Astrocyte (in vitro differentiated cells and primary cell): ENCODE results near the gene AKAP8L. TPM values are rescaled to one million over a fixed set of nuclear protein-coding genes. Genes with fewer than 3 reads are reported as not detected.

Experiments
- DNase-seq: peaks from one replicate; pipeline ENCODE4 v3.0.0-alpha.2; 2010; ENCODE audit warnings: low read depth
- FAIRE-seq: peaks from 2 replicates; lab custom pipeline; 2011; peaks lifted over from hg19 to GRCh38; lab: Jason Lieb, UNC
- H2AFZ ChIP-seq: 2 replicates; pipeline ENCODE4 v1.6.0; 2012; ENCODE audit warnings: low read depth, low read length, inconsistent platforms
- H3K27ac ChIP-seq: 2 replicates; pipeline ENCODE4 v1.5.1; 2011; ENCODE audit warnings: low read depth, low read length, inconsistent platforms
- H3K27me3 ChIP-seq: 2 replicates; pipeline ENCODE4 v1.6.0; 2011; ENCODE audit warnings: low read length, inconsistent platforms; ENCODE audit not compliant: insufficient read depth
- H3K36me3 ChIP-seq: 2 replicates; pipeline ENCODE4 v1.5.1; 2011; ENCODE audit warnings: low read length, inconsistent platforms; ENCODE audit not compliant: insufficient read depth
- H3K4me1 ChIP-seq: 2 replicates; pipeline ENCODE4 v1.5.1; 2011; ENCODE audit warnings: low read length, inconsistent platforms; ENCODE audit not compliant: insufficient read depth
- H3K4me2 ChIP-seq: 2 replicates; pipeline ENCODE4 v1.6.0; 2012; ENCODE audit warnings: low read length, inconsistent platforms
- H3K4me3 ChIP-seq: 2 replicates; pipeline ENCODE4 v1.5.1; 2011; ENCODE audit warnings: low read depth, mild to moderate bottlenecking, low read length, inconsistent platforms; ENCODE audit not compliant: insufficient read depth
- H3K79me2 ChIP-seq: 2 replicates; pipeline ENCODE4 v1.6.0; 2012; ENCODE audit warnings: mild to moderate bottlenecking, low read length, inconsistent platforms; ENCODE audit not compliant: insufficient read depth
- H3K9ac ChIP-seq: 2 replicates; pipeline ENCODE4 v1.6.0; 2012; ENCODE audit warnings: mild to moderate bottlenecking, low read length, inconsistent platforms
- H3K9me3 ChIP-seq: 2 replicates; pipeline ENCODE4 v1.5.1; 2012; ENCODE audit warnings: low read depth, mild to moderate bottlenecking, low read length, inconsistent platforms; ENCODE audit not compliant: insufficient read depth
- H4K20me1 ChIP-seq: 2 replicates; pipeline ENCODE4 v1.6.0; 2012; ENCODE audit warnings: low read length, inconsistent platforms; ENCODE audit not compliant: insufficient read depth
- H3K27ac Mint-ChIP-seq: one replicate; pipeline ENCODE4 v1.8.0; 2021; ENCODE audit warnings: mild to moderate bottlenecking, mixed read lengths; ENCODE audit not compliant: unreplicated experiment
- H3K27me3 Mint-ChIP-seq: one replicate; pipeline ENCODE4 v1.8.0; 2021; ENCODE audit warnings: low read depth, mixed read lengths; ENCODE audit not compliant: unreplicated experiment
- H3K36me3 Mint-ChIP-seq: one replicate; pipeline ENCODE4 v1.8.0; 2021; ENCODE audit warnings: low read depth, mixed read lengths; ENCODE audit not compliant: unreplicated experiment
- H3K4me1 Mint-ChIP-seq: one replicate; pipeline ENCODE4 v1.8.0; 2021; ENCODE audit warnings: low read depth, mixed read lengths; ENCODE audit not compliant: unreplicated experiment
- H3K4me3 Mint-ChIP-seq: one replicate; pipeline ENCODE4 v1.8.0; 2021; ENCODE audit warnings: mild to moderate bottlenecking, moderate library complexity, mixed read lengths; ENCODE audit not compliant: unreplicated experiment
- H3K9me3 Mint-ChIP-seq: one replicate; pipeline ENCODE4 v1.8.0; 2021; ENCODE audit warnings: mild to moderate bottlenecking, mixed read lengths; ENCODE audit not compliant: unreplicated experiment
- CTCF ChIP-seq: IDR thresholded peaks from 2 replicates; pipeline ENCODE4 v1.5.1; 2011; ENCODE audit warnings: low read depth, mild to moderate bottlenecking, inconsistent platforms, low read length, moderate library complexity; ENCODE audit not compliant: insufficient read depth
- EZH2 ChIP-seq: IDR thresholded peaks from 2 replicates; pipeline ENCODE4 v1.6.1; 2012; ENCODE audit warnings: mild to moderate bottlenecking, low read length, inconsistent platforms; ENCODE audit not compliant: insufficient read depth
- total RNA-seq: library from RNA; stranded (reverse); gene quantifications from 2 replicates; pipeline ENCODE4 v1.2.1, GENCODE V29; 2021

Gene AKAP8L
- total RNA-seq, 1 donor from 2014 or later: 101 TPM

- Mint-ChIP-seq H3K9me3 (no peaks in the 10 kb centered on the region), H3K27ac (no peak overlapping the region), H3K36me3 (peaks cover 14% of the 10 kb centered on the region), H3K27me3 (no peaks in the 10 kb centered on the region), H3K4me1 (no peaks in the 10 kb centered on the region), H3K4me3 (peak overlapping the region; percentile 4)
- H3K27ac ChIP-seq: no peak overlapping the region
- no peaks in the 10 kb centered on the region for H3K4me1 ChIP-seq
- H3K27me3 ChIP-seq: no peaks in the 10 kb centered on the region
- no peak overlapping the region for H3K4me2 ChIP-seq
- no peaks in the 10 kb centered on the region for H4K20me1 ChIP-seq
- no peak overlapping the region for H3K4me3 ChIP-seq
- H3K9me3 ChIP-seq: no peaks in the 10 kb centered on the region
- H3K9ac ChIP-seq: no peak overlapping the region
- H3K36me3 ChIP-seq: no peaks in the 10 kb centered on the region
- H3K79me2 ChIP-seq: no peaks in the 10 kb centered on the region
- TF ChIP-seq EZH2 (no peak), CTCF (no peak)
- DNase-seq (no peak), FAIRE-seq (no peak)
- no peak overlapping the region for H2AFZ ChIP-seq
These were observed 24.5 kb upstream of the AKAP8L start for GRCh38 chr19:15443325-15443724.

- no peak overlapping the region for H3K4me2 ChIP-seq
- no peaks in the 10 kb centered on the region for H3K4me1 Mint-ChIP-seq
- H2AFZ ChIP-seq: no peak overlapping the region
- DNase-seq (no peak), FAIRE-seq (no peak)
- peaks cover 18% of the 10 kb centered on the region for H3K36me3 Mint-ChIP-seq
- H3K27ac ChIP-seq: no peak overlapping the region
- TF ChIP-seq EZH2 (no peak), CTCF (no peak)
- H3K9me3 ChIP-seq: no peaks in the 10 kb centered on the region
- H3K4me3 ChIP-seq: no peak overlapping the region
- no peaks in the 10 kb centered on the region for H3K9me3 Mint-ChIP-seq
- H3K9ac ChIP-seq: no peak overlapping the region
- no peaks in the 10 kb centered on the region for H3K36me3 ChIP-seq
- no peaks in the 10 kb centered on the region for H3K27me3 ChIP-seq
- H3K4me1 ChIP-seq: no peaks in the 10 kb centered on the region
- H3K79me2 ChIP-seq: no peaks in the 10 kb centered on the region
- H3K27me3 Mint-ChIP-seq: no peaks in the 10 kb centered on the region
- H4K20me1 ChIP-seq: no peaks in the 10 kb centered on the region
- no peak overlapping the region for H3K27ac Mint-ChIP-seq
- H3K4me3 Mint-ChIP-seq: no peak overlapping the region
These were observed 23.5 kb upstream of the AKAP8L start for GRCh38 chr19:15442142-15442920.

DNA sequence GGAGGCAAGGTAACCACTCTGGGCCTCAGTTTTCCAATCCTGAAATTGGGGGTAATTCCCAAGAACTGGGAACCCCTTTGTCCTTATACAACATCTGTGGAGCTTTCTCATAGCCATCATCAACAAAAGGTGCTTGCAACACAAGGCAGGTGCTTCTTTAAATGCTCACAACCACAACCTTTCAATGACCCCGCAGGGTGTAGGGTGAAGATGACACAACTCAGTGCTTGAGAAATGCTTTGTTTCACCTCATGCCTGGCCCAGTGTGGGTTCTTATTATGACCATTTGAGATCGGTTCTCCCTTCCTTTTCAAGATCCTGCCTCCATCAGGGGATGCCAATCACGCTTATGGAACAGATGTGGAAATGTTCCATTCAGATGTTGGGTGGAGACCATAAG lies 22.5 kb upstream of the AKAP8L start:
- Histone ChIP-seq H3K79me2 (no peaks in the 10 kb centered on the region), H3K4me3 (no peak overlapping the region), H2AFZ (no peak overlapping the region), H3K27ac (no peak overlapping the region), H3K4me2 (no peak overlapping the region), H4K20me1 (no peaks in the 10 kb centered on the region), H3K27me3 (no peaks in the 10 kb centered on the region), H3K9ac (no peak overlapping the region), H3K9me3 (no peaks in the 10 kb centered on the region), H3K4me1 (no peaks in the 10 kb centered on the region), H3K36me3 (no peaks in the 10 kb centered on the region)
- FAIRE-seq (no peak), DNase-seq (no peak)
- Mint-ChIP-seq H3K4me1 (no peaks in the 10 kb centered on the region), H3K36me3 (peaks cover 9% of the 10 kb centered on the region), H3K4me3 (no peak overlapping the region), H3K27ac (no peak overlapping the region), H3K27me3 (no peaks in the 10 kb centered on the region), H3K9me3 (no peaks in the 10 kb centered on the region)
- TF ChIP-seq CTCF (no peak), EZH2 (no peak)
